HG03039 (cell line): ENCODE results near the gene GATAD2A.
A peak's percentile ranks its signal among the peaks of the same experiment; 100 is the strongest.
"Not testable (repeated sequence)": the region's sequence is repeated elsewhere in the genome, so short reads cannot be mapped to it uniquely, and the experiment has no call there.

Experiments
- ATAC-seq: cut with Tn5 transposase; IDR thresholded peaks from one replicate; pipeline ENCODE4 v1.9.1; 2021; ENCODE audit warnings: mild to moderate bottlenecking, moderate library complexity; ENCODE audit not compliant: unreplicated experiment

The GATAD2A gene, protein sequence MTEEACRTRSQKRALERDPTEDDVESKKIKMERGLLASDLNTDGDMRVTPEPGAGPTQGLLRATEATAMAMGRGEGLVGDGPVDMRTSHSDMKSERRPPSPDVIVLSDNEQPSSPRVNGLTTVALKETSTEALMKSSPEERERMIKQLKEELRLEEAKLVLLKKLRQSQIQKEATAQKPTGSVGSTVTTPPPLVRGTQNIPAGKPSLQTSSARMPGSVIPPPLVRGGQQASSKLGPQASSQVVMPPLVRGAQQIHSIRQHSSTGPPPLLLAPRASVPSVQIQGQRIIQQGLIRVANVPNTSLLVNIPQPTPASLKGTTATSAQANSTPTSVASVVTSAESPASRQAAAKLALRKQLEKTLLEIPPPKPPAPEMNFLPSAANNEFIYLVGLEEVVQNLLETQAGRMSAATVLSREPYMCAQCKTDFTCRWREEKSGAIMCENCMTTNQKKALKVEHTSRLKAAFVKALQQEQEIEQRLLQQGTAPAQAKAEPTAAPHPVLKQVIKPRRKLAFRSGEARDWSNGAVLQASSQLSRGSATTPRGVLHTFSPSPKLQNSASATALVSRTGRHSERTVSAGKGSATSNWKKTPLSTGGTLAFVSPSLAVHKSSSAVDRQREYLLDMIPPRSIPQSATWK

GRCh38 chr19:19404879-19405860 is at the start of gene GATAD2A:
Gene GATAD2A, plus strand, starts transcription at chr19:19405675. Its CDS starts 59,671 bp downstream, at chr19:19465346.
- ATAC-seq: peak; percentile 65

DNA sequence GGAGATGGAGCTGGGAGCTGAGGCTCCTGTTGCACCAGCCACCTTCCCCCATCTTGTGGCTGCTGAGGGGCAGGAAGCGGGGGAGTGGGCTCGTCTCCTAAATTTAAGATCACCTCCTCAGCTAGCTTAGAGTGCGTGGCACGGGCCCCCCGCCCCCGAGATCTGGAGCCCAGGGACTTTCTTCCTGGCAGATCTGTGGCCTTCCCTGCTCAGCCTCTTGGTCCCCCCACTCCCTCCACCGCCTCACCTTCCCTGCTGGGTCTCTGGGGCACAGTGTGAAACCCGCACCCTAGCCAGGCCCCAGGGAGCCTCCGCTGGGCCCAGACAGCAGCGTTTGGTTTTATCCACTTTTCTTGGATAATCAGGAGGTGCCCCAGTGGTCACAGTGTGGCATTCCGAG is 49.0 kb upstream of the GATAD2A start:
- ATAC-seq: no peak

DNA sequence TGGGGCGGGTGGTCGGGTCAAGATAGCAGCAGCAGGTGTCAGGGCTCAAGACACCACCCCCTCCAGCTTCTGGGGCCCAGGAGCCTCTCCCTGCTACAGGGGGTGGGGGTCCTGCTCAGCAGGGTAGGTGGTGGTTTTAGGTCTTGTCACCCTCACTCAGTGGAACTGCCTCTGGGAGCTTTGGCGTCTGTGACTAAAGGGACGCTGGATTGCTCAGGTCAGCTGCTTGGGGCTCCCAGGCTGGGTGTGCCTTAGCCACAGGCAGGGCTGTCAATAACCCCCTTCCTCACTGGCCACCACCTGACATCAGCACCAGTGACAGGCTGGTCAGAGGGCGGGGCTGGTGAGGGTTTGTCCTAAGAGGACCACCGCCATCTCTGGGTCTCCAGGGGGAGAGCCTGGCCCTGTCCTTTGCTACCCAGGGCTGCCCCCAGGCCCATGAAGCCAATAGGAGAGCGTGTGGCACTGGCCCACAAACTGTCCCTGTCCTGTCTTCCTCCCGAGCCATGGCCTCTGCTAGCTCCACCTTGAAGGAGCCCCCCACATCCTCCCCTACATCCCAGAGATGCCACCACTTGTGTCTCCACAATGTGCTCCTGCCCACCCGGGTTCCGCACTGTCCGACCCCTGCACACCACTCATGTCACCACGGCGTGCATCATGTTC is 48.4 kb upstream of the GATAD2A start:
- ATAC-seq: no peak

DNA sequence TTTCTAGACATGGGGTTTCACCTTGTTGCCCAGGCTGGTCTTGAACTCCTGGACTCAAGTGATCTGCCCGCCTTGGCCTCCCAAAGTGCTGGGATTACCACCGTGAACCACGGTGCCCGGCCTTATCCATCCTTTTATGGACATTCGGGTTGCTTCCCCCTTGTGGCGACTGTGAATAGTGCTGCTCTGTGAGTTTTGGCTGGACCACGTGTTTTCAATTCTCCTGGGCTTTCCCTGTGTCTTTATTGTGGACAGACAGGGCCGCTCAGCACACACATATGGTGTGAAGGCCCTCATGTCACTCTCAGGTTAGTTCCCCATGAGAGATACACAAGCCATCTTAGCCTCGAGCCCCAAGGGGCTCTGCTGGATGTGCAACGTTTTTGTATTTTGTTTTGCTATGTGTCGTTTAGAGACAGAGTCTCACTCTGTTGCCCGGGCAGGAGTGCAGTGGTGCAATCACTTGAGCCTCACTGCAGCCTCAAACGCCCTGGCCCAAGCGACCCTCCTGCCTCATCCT is 44.3 kb upstream of the GATAD2A start:
- ATAC-seq: no peak

DNA sequence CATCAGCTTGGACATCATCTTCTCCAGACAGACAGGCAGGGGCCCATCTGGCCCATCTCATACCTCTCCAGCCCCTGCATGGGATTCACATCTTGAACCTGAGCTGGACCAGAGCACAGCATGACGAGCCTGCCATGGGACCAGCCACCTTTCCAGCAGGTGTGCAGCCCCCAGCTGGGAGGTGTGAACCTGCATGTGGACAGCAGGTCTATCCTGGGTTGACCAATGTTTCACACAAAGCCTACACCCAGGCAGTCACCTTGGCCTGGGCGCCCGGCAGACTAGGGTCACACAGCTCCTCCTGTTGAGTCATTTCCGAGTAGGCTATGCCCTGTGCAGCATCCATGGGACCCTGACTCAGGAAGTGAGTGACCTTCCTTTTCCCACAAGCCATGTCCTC is 43.4 kb upstream of the GATAD2A start:
- no peak for ATAC-seq

- ATAC-seq: peak; percentile 78
Measured at GRCh38 chr19:19366434-19367396, 38.8 kb upstream of the GATAD2A start.

DNA sequence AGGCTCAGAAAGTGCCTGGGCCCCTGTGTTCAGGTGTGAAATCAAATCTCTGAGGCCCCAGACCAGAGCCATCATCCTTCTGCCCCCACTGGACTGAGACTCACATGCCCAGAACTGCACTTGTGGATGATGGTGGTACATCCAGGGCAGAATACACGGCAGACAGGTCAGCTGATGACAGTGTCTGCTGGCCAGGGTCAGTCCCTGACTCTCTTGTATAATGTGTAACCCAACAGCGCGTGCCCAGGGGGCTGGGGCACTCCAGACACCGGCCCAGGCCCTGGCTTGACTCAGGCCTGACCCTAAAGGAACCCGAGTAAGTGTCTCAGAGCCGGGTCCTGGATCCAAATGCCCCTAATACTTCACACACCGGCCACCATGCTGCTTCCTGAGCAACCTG is 37.4 kb upstream of the GATAD2A start:
- no peak for ATAC-seq

GRCh38 chr19:19371059-19371458 is 34.4 kb upstream of the GATAD2A start:
- no peak for ATAC-seq

DNA sequence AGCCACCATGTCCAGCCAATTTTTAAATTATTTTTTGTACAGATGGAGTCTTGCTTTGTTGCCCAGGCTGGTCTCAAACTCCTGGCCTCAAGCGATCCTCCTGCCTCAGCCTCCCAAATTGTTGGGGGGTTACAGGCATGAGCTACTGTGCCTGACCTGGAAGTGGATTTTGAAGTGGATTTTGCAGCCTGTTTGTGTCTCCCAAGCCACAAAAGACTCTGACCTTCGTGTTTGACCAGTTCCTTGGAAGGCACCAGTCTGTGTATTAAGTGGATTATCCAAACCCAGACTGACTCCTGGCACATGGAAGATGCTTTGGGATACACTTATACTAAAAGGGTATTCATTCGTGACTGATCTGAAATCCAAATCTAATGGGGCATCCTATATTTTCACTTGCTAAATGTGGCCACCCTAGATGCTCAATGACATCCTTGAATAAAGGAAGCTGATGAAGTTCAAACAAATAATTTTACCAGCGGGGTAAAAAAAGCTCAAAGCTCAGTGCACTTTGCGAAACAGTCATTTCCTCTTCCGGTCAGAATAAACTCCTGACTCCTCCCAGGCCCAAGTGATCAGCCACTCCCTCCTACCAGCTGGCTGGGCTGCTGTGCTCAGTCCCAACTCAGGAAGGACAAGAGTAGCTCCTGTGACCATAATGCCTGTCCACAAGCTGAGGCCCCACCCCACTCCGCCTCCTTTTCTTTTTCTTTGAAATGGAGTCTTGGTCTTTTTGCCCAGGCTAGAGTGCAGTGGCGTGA is 32.6 kb upstream of the GATAD2A start:
- ATAC-seq: peak; percentile 65

GRCh38 chr19:19379527-19379926 is 25.9 kb upstream of the GATAD2A start:
- ATAC-seq: no peak

- ATAC-seq: not testable (repeated sequence)
Measured at GRCh38 chr19:19380316-19380715, 25.2 kb upstream of the GATAD2A start.

DNA sequence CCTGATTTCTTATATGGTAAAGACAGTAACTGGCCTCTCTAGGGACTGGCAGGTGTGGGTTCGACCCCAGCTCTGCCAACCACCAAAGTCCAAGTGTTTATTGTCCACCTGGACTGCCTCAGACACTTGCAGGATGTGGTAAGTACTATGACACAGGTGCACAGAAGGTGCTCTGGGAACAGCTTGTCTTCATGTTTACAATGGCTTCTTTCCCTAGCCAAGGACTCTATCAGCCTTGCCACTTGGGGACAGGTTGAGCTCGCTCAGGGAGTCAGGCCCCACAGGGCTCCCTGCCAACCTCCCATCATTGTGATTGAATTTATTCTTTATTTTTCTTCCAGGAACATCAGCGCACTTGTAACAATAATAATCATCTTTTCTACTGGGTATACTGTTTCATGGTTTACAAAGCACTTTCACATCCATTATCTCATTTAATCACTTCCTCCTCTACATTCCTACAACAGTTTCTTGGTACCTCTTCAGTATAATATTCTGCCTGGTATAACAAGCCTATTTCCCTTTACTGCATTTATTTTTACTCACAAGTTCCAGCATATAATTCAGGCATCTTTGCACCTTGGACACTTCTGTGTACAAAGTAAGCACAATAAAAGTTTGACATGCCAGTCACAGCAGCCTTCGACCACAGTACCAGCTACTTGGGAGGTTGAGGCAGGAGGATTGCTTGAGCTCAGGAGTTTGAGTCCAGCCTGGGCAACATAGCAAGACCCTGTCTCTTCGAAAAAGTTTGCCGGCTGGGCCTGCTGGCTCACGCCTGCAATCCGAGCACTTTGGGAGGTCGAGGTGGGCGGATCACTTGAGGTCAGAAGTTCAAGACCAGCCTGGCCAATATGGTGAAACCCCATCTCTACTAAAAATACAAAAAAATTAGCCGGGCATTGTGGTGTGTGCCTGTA is 24.2 kb upstream of the GATAD2A start:
- no peak for ATAC-seq

- ATAC-seq: no peak
Measured at GRCh38 chr19:19382118-19382517, 23.4 kb upstream of the GATAD2A start.

GRCh38 chr19:19384486-19384885 is 21.0 kb upstream of the GATAD2A start:
- ATAC-seq: no peak

DNA sequence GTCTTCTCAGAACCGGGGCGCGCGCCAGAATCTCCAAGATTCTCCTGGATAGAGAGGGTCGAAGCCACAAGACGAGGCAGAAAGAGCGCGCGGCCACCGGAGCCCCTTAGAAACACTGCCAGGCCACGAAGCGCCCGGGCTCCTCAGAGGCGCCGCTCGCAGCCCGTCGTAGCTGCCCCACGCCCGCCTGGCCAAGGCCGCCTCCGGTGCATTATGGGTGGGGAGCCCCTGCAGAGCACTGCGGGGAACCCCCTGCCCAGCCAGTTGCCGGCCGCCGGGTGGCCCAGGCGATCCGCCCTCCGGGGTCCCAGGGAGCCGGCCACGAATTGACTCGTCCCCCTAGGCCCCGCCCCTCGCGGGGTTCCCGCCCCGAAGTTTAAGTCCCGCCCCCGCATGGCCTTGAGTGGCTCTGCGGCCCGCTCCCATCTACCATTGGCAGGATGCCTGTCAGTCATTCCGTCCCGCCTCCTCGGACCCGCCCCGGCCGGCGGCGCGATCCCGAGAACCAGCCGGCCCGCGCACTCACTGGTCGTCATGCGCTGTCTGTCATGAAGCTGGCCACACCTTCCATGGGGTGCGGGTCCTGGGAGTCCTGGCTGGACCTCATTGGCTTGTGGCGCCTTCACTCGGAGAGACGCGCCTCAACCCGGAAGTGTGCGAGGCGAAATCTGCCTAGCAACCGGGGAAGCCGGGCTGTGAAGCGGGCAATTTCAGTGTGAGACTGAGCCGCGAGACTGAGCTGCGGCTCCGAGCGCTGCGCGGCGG is 20.2 kb upstream of the GATAD2A start:
- peak; percentile 92 for ATAC-seq

DNA sequence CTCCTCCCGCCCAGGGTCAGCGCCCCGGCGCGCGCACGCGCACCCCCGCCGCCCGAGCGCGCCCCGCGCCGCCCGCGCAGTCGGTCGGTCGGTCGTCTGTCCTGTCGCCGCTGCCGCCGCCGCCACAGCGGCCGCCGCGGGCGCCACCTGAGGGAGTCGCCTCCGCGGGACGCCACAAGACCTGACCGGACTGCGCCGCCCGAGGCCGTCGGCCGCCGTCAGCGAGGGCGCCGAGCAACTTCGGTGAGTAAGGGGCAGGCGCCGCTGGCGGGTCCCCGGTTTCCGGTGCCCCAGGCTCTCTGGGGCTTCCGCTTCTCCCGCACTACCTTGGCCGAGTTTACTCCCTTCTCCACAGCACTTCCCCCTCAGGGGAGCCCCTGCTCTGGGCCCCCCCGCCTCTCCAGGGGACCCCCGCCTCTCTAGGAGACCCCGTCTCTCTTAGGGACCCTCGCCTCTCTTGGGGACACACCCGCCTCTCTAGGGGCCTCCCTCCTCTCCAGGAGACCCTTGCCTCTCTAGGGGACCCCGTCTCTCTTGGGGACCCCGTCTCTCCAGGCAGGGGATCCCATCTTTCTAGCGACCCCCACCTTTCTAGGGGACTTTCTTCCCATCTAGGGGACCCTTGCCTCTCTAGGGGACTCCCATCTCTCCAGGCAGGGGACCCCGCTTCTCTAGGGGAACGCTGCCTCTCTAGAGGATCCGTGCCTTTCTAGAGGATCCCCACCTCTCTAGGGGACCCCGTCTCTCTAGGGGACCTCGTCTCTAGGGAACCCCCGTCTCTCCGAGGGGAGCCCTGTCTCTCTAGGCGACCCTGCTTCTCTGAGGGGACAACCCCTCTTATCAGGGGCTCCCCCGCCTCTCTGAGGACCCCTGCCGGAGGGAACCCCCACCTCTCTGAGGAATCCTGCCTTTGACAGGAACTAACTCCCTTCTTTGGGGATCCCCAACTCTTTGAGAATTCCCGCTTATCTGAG is 19.3 kb upstream of the GATAD2A start:
- no peak for ATAC-seq
